GM19463 (cell line): ENCODE data around the gene LYPD4.

Source experiments
- ATAC-seq: cut with Tn5 transposase; IDR thresholded peaks from one replicate; pipeline ENCODE4 v1.9.1; 2021; ENCODE audit warnings: mild to moderate bottlenecking, moderate library complexity; ENCODE audit not compliant: unreplicated experiment

LYPD4 gene

DNA sequence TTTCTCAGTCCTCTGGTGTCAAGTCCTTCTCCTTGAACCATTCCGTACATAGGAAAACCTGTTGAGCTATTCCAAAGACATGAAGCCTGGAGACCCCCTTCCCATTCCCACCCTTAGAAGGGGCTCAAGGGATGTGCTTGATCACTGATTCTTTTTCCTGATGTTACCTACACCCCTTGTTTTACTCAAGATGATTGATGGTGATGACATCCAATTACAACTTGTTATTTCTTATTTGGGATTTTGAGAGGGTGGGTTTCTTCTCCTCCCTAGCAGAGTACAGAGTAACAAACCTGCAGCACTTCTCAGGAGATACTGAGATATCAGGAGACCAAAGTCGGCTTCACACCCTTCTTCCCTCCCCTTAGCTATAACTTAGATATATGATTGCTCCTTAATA lies 8.9 kb upstream of the LYPD4 start:
- no peak for ATAC-seq

- ATAC-seq = no peak
Observed at GRCh38 chr19:41851456-41851855, 7.0 kb upstream of the LYPD4 start.

- ATAC-seq = no peak
Observed at GRCh38 chr19:41850381-41850780, 5.9 kb upstream of the LYPD4 start.

GRCh38 chr19:41849067-41849466 lies 4.6 kb upstream of the LYPD4 start:
- ATAC-seq = no peak

DNA sequence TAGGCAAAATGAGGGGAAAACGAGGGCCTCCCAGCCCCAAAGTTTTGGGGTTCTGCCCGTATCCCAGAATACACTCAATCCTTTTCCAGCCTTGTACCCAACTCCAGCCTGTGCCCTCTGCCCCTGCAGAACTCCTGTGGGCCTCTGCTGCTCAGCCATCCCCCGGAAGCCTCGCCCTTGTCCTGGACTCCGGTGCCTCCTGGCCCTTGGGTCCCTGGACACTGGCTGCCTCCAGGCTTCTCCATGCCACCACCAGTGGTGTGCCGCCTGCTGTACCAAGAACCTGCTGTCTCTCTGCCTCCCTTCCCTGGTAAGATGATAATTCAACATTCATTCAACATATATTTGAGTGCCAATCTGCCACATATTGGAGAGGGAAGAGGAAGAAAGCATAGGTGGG lies 4.2 kb upstream of the LYPD4 start:
- no peak for ATAC-seq

DNA sequence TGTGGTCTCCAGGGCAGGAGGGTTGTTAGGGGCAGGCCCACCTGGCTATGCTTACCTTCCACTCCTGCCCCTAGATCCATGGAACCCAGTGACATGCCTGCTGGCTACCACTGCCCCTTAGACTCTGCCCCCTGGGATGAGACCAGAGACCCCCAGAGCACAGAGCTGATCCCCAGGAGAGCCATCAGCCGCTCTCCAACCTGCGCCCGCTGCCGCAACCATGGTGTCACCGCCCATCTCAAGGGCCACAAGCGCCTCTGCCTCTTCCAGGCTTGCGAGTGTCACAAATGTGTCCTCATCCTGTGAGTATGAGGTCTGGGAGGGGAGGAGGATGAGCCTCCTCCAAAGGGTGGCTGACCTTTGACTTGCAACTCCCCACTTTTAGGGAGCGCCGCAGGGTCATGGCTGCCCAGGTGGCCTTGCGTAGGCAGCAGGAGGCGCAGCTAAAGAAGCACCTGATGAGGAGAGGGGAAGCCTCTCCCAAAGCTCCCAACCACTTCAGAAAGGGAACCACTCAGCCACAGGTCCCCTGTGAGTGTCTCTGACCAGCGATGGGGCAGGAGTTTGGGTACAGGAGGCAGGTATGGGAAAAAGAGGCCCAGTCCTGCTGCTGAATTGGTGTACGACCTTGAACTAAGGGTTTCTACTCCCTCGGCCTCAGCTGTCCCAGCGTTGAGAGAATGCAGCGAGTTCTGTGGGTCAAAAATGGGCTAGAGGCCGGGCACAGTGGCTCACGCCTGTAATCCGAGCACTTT lies 3.0 kb upstream of the LYPD4 start:
- no peak for ATAC-seq

DNA sequence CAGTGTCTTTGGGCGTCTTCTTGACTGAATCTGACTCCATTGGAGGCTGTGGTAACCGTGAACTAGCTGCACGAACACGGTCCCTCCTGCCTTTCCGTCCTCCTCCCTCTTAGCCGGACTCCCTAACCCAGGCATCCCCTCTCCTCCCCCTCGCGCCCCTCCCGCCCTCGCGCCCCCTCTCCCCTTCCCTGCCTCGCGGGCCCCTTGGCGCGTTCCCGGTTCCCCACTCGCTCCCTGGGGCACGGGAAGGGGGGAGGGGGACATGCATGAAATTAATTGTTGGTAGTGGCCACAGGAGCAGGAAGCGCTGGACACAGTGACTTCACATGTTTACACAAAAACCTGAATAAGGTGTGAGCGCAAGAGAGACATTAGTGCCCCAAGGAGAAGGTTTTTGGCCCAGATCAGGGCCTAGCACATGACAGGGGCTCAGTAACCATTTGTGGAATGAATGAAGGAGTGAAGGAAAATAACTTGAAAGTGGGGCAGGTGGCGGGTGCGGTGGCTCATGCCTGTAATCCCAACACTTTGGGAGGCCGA lies 638 bp upstream of the LYPD4 start:
- no peak for ATAC-seq

DNA sequence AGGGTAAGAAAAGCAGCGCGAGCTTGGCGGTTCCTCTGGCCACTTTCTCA lies 343 bp upstream of the LYPD4 start, which contains the start of gene DMRTC2:
DMRTC2 (plus strand) TSS at position 42 of the 50 bp plus-strand sequence. CDS start 2,387 bp downstream, outside the sequence.
- ATAC-seq = no peak

- no peak for ATAC-seq
Observed at GRCh38 chr19:41843371-41843770, 1.1 kb downstream of the LYPD4 start.

DNA sequence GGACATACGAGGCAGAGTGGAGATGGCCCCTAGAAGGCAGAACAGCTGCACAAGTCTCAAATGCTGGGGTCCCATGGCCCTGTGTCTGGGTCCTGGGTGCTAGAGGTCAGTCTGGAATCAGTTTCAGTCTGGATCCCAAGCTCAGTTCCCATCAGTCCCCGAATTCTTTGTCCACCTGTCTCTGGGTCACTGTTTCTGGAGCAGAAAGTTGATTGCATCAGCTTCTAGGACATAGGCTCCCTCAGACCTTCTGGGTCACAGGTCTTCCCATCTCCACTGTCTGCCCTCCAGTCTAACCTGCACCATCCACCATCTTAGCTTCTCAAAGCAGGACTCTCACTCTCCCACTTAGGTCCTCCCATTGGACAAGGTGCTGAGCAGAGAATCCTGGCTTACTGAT lies 5.3 kb downstream of the LYPD4 start:
- no peak for ATAC-seq

DNA sequence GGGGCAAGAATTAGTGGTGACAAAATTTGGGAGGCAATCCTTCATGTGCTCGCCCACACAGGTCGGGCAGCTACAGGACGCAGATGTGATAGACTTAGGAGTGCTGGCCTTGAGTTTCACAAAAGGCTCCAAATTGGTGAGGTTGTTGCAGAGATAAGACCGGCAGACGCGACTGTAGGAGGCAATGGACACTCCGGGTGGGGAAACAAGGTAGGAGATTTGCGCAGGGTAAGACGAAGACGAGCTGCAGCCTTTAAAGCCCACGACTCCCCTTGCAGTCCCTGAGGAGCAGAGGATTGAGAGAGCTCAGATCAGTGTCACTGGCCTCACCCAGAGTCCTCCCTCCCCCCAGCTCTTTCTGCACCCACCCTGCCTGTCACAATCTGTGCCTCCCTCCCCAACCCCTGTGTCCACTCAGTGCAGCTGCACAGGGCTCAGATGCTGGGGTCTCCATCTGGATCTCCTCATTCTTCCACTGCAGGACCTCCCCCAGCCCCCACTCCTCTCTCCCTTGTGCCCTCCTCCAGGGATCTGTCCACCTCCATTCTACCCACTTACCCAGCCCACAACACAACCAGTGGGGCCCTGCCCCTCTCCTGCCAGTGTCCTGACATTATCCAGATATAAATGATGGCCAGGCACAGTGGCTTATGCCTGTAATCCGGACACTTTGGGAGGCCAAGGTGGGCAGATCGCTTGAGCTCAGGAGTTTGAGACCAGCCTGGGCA lies 6.3 kb downstream of the LYPD4 start:
- ATAC-seq = no peak

- ATAC-seq = no peak
Observed at GRCh38 chr19:41821003-41821735, 23.3 kb downstream of the LYPD4 start.

DNA sequence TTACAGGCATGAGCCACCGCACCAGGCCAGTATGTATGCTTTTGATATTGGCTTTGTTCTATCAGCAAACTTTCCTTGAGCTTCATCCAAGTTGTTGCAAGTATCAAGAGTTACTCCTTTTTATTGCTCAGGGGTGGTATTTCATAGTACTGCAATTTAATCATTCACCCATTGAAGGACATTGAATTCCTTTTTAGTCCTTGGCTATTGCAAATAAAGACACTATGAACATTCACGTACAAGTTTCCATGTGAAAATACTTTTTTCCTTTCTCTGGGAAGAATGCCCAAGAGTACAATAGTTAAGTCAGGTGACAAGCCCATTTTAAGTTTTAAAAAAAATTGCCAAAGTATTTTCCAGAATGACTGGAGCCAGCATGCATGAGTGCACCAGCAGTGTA lies 27.7 kb downstream of the LYPD4 start:
- ATAC-seq = no peak

DNA sequence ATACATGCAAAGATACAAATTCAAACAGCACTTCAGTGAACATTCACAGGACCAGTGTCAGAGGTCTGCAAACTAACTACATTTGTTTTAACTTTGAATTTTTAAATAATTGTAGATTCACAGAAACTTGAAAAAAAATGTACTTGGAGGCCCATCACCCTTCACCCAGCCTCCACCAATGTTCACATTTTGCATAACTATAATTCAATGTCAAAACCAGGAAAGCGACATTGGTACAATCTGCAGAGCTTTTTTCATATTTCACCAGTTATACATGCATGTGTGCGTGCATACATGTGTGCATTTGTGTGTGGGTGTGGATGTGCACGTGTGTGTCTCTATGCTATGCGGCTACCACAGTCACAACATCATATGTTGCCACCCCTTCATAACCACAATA lies 29.2 kb downstream of the LYPD4 start:
- ATAC-seq = no peak

- no peak for ATAC-seq
Observed at GRCh38 chr19:41813911-41814310, 30.6 kb downstream of the LYPD4 start.

DNA sequence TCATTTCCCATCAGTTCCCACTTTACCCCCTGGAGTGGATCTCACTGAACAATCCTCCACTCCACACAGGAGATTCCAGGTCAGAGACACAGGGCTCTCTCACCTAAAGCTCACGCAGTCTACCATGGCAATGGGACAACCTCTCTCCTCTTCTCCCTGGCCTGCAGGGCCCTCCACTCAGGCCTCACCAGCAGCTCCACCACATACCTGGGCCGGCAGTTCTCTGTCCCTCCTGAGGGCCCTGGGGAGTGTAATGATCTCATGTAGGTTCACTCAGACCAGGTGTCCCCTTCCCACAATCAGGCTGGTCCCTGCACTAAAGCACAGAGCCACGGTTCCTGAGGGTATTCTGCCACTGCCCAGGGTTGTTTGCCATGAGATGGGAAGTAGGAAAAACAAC lies 32.5 kb downstream of the LYPD4 start:
- no peak for ATAC-seq

DNA sequence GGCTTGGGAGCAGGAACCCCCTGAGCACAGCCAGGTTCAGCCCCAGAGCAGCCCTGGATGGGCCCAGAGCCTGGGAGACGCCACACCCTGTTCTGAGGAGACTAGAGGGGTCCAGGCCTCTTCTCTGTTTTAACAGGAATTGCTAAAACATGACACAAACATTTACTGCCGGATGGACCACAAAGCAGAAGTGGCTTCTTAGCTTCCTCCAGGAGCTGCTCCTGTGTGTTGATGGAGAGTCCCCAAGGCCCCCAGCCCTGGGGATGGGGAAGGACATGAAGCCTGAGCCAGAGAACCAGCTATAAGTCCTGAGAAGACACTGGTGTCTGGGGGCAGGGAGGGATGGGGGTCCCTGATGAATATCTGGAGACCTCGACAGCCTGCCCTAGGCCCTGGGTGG lies 33.4 kb downstream of the LYPD4 start:
- ATAC-seq = no peak

DNA sequence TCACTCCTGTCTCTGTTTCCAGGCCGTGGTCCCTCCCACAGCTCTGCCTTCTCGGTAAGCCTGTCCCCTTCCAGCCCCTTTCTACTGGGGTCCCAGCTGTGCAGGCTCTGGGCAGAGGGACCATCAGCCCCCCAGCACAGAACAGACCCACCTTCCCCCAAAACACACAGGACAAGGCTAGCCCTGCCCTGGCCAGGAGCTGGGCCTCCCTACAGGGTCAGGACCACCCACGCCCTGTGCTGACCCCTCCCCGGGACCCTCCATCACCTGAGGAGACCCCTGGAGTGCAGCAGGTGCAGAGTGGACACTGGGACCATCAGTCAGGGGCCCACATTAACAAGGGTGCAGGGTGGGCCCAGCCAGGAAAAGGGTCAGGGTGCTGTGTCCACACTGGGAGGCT lies 34.2 kb downstream of the LYPD4 start:
- ATAC-seq = no peak

DNA sequence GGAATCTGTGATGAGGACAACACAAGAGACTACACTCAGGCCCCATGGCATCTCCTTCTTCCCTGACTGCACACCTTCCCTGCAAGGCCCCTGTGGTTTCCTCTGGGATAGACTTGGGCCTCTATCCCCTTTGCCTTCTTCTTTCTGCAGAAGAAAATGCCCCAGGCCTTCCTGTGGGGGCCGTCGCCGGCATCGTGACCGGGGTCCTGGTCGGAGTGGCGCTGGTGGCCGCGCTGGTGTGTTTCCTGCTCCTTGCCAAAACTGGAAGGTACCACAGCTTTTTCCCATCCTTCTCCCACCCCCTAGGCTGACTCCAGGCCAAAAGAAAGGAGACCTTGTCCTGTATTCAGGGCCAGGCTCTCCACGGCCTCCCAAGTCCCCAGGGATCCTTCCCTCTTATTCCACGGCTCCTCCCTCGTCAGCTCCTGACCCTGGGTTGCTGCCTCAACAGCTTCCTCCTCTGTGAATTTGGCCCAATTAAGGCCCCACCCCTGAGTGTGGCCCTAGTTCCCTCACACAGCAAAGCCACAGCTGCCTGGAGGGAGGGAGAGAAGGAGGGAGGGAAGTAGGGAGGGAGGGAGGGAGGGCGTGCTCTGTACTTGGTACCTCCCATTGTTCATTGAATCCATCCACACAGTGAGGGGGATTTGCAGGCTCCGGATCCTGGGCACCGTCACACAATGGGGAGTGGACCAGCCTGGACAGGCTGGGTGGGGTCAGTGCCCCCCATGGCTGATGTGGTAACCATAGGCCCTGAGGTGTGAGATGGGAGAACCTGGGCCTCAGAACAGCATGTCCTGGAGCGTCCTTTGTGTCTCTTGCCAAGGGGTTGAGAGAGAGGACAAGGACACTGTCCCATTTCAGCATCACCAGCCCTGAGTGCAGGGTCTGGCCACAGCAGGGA lies 35.6 kb downstream of the LYPD4 start:
- ATAC-seq = no peak

DNA sequence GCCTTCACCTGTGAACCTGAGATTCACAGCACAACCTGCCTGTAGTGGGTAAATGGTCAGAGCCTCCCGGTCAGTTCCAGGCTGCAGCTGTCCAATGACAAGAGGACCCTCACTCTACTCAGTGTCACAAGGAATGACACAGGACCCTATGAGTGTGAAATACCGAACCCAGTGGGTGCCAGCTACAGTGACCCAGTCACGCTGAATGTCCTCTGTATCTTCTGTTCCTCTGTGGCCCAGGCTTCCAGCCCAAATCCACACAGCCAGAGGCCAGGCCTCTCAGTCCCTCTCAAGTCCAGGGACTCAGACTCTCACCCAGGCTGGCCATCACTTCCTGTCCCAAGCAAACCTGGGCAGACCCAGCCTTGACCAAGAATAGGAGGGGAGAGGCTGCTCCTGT lies 37.3 kb downstream of the LYPD4 start:
- ATAC-seq = no peak

GRCh38 chr19:41804336-41804735 lies 40.1 kb downstream of the LYPD4 start:
- no peak for ATAC-seq
